ENCODE results near the gene GRK4. TPM values are rescaled to one million over a fixed set of nuclear protein-coding genes. Genes with fewer than 3 reads are reported as not detected.
"Not testable (repeated sequence)": the region's sequence is repeated elsewhere in the genome, so short reads cannot be mapped to it uniquely, and the experiment has no call there.

Gene GRK4
- total RNA-seq, 1 experiment from 2014 or later = 2.5 TPM

- Histone ChIP-seq H3K36me3 (ENCODE audit: control insufficient read depth, insufficient read depth, low read length) (no peaks in the 10 kb centered on the region; the same call in 1 of the 2 replicates), H3K9me3 (ENCODE audit: control insufficient read depth, insufficient read depth, low read depth, low read length) (no peaks in the 10 kb centered on the region), H3K27me3 (ENCODE audit: control insufficient read depth, insufficient read depth, low read length) (no peaks in the 10 kb centered on the region), H3K4me1 (ENCODE audit: control insufficient read depth, insufficient read depth, low read length) (peaks cover 22% of the 10 kb centered on the region), H3K4me3 (ENCODE audit: low read depth in 2 of 2, low read length in 2 of 2) (no peak overlapping the region), H3K27ac (ENCODE audit: low read length) (no peak overlapping the region; the same call in 1 of the 2 replicates)
- in situ Hi-C loops (cut with HindIII; ENCODE audit: low pct_unique_long_range_greater_than_20kb, low sequenced_read_pairs) (no loop called here), intact Hi-C loops (cut with micrococcal nuclease; ENCODE audit: unreplicated experiment) (loop anchor here (10.0 kb wide), 2 partner anchors 143 to 173 kb away; partner anchors contain the start of gene SH3BP2)
- BruUV-seq (replicated peaks) = no TSS peak
- ATAC-seq (no peak), DNase-seq (ENCODE audit: low read depth, low spot score) (no peak)
- CTCF ChIA-PET = no interaction called here
- POLR2A ChIA-PET = interaction anchor here (0.9 kb wide), 1 partner anchor 97 kb away, joined by 4 read pairs; no protein-coding TSS in a partner anchor
- TF ChIP-seq SIN3A (IDR thresholded peaks at IDR 0.05; ENCODE audit: borderline replicate concordance, insufficient read depth, low read depth, low read length) (no peak), POLR2AphosphoS5 (IDR thresholded peaks at IDR 0.05; ENCODE audit: low read depth, low read length) (no peak), TCF7L2 (IDR thresholded peaks at IDR 0.05; ENCODE audit: low read depth, low read length) (no peak)
- TF ChIP-seq, protein P1, sequence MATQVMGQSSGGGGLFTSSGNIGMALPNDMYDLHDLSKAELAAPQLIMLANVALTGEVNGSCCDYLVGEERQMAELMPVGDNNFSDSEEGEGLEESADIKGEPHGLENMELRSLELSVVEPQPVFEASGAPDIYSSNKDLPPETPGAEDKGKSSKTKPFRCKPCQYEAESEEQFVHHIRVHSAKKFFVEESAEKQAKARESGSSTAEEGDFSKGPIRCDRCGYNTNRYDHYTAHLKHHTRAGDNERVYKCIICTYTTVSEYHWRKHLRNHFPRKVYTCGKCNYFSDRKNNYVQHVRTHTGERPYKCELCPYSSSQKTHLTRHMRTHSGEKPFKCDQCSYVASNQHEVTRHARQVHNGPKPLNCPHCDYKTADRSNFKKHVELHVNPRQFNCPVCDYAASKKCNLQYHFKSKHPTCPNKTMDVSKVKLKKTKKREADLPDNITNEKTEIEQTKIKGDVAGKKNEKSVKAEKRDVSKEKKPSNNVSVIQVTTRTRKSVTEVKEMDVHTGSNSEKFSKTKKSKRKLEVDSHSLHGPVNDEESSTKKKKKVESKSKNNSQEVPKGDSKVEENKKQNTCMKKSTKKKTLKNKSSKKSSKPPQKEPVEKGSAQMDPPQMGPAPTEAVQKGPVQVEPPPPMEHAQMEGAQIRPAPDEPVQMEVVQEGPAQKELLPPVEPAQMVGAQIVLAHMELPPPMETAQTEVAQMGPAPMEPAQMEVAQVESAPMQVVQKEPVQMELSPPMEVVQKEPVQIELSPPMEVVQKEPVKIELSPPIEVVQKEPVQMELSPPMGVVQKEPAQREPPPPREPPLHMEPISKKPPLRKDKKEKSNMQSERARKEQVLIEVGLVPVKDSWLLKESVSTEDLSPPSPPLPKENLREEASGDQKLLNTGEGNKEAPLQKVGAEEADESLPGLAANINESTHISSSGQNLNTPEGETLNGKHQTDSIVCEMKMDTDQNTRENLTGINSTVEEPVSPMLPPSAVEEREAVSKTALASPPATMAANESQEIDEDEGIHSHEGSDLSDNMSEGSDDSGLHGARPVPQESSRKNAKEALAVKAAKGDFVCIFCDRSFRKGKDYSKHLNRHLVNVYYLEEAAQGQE (IDR thresholded peaks at IDR 0.05; ENCODE audit: insufficient read depth in 1 of 2, low read depth in 2 of 2, low read length in 1 of 2) = no peak
- TF ChIP-seq, protein P2, sequence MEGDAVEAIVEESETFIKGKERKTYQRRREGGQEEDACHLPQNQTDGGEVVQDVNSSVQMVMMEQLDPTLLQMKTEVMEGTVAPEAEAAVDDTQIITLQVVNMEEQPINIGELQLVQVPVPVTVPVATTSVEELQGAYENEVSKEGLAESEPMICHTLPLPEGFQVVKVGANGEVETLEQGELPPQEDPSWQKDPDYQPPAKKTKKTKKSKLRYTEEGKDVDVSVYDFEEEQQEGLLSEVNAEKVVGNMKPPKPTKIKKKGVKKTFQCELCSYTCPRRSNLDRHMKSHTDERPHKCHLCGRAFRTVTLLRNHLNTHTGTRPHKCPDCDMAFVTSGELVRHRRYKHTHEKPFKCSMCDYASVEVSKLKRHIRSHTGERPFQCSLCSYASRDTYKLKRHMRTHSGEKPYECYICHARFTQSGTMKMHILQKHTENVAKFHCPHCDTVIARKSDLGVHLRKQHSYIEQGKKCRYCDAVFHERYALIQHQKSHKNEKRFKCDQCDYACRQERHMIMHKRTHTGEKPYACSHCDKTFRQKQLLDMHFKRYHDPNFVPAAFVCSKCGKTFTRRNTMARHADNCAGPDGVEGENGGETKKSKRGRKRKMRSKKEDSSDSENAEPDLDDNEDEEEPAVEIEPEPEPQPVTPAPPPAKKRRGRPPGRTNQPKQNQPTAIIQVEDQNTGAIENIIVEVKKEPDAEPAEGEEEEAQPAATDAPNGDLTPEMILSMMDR (IDR thresholded peaks at IDR 0.05) = no peak
Measured at GRCh38 chr4:2937986-2938385, 25.4 kb upstream of the GRK4 start.

DNA sequence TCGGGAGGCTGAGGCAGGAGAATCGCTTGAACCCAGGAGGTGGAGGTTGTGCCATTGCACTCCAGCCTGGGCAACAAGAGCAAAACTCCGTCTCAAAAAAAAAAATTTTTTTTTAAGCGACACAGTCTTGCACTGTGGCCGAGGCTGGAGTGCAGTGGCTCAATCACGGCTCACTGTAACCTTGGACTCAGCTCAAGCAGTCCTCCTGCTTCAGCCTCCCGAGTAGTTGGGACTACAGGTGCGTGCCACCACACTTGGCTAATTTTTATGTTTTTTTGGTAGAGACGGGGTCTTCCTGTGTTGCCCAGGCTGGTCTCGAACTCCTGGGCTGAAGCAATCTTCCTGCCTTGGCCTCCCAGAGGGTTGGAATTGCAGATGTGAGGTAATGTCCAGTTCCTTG, 25.0 kb upstream of the GRK4 start:
- BruUV-seq (replicated peaks); H3K36me3 ChIP-seq (ENCODE audit: control insufficient read depth, insufficient read depth, low read length); ATAC-seq; CTCF ChIA-PET; H3K27ac ChIP-seq (ENCODE audit: low read length); H3K9me3 ChIP-seq (ENCODE audit: control insufficient read depth, insufficient read depth, low read depth, low read length); in situ Hi-C loops (cut with HindIII; ENCODE audit: low pct_unique_long_range_greater_than_20kb, low sequenced_read_pairs); H3K27me3 ChIP-seq (ENCODE audit: control insufficient read depth, insufficient read depth, low read length); DNase-seq (ENCODE audit: low read depth, low spot score); H3K4me3 ChIP-seq (ENCODE audit: low read depth in 2 of 2, low read length in 2 of 2): not testable (repeated sequence)
- POLR2A ChIA-PET = interaction anchor here (0.9 kb wide), 1 partner anchor 97 kb away, joined by 4 read pairs; no protein-coding TSS in a partner anchor
- intact Hi-C loops (cut with micrococcal nuclease; ENCODE audit: unreplicated experiment) = loop anchor here (10.0 kb wide), 2 partner anchors 144 to 174 kb away; partner anchors contain the start of gene SH3BP2
- peaks cover 22% of the 10 kb centered on the region for H3K4me1 ChIP-seq (ENCODE audit: control insufficient read depth, insufficient read depth, low read length)

DNA sequence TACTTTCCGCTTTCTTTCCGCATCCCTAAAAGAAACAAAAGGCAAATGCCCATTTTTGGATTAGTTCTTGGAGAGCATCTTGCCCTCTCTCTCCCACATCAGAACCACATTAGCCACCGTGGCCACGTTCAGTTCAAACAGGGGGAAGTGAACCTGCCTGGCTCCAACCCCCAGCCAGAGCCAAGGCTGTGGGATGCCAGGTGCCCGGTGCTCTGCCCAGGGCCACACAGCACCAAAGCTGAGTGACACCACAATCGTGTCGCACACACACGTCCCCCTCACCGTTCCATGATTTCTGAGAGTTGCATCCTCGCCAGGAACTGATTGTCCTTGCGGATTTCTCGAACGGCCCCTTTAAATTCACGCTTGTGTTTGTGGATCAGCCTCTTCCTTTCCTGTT, 24.5 kb upstream of the GRK4 start:
- BruUV-seq (replicated peaks) = TSS peak; percentile 87

More for the DNA sequence above, 24.5 kb upstream of the GRK4 start:
- ATAC-seq (no peak), DNase-seq (ENCODE audit: low read depth, low spot score) (no peak)
- H3K4me3 ChIP-seq (ENCODE audit: low read depth in 2 of 2, low read length in 2 of 2) = no peak overlapping the region
- ChIA-PET CTCF (no interaction called here), POLR2A (no interaction called here)
- TF ChIP-seq, protein P1 (IDR thresholded peaks at IDR 0.05; ENCODE audit: insufficient read depth in 1 of 2, low read depth in 2 of 2, low read length in 1 of 2) = no peak
- no peak for TF ChIP-seq SIN3A (IDR thresholded peaks at IDR 0.05; ENCODE audit: borderline replicate concordance, insufficient read depth, low read depth, low read length)
- no peak for TF ChIP-seq TCF7L2 (IDR thresholded peaks at IDR 0.05; ENCODE audit: low read depth, low read length)
- TF ChIP-seq POLR2AphosphoS5 (IDR thresholded peaks at IDR 0.05; ENCODE audit: low read depth, low read length) = no peak
- TF ChIP-seq, protein P2 (IDR thresholded peaks at IDR 0.05) = no peak
- in situ Hi-C loops (cut with HindIII; ENCODE audit: low pct_unique_long_range_greater_than_20kb, low sequenced_read_pairs) (no loop called here), intact Hi-C loops (cut with micrococcal nuclease; ENCODE audit: unreplicated experiment) (loop anchor here (10.0 kb wide), 2 partner anchors 144 to 174 kb away; partner anchors contain the start of gene SH3BP2)
- no peaks in the 10 kb centered on the region for H3K9me3 ChIP-seq (ENCODE audit: control insufficient read depth, insufficient read depth, low read depth, low read length)
- no peaks in the 10 kb centered on the region; the same call in none of the 2 replicates for H3K36me3 ChIP-seq (ENCODE audit: control insufficient read depth, insufficient read depth, low read length)
- H3K27ac ChIP-seq (ENCODE audit: low read length) = no peak overlapping the region
- peaks cover 22% of the 10 kb centered on the region for H3K4me1 ChIP-seq (ENCODE audit: control insufficient read depth, insufficient read depth, low read length)
- H3K27me3 ChIP-seq (ENCODE audit: control insufficient read depth, insufficient read depth, low read length) = no peaks in the 10 kb centered on the region
